Measurements from ENCODE around the gene BMP8A. TPM values are rescaled to one million over a fixed set of nuclear protein-coding genes. Genes with fewer than 3 reads are reported as not detected.

Gene BMP8A
- polyA plus RNA-seq, 1 donor from 2014 or later, result not detected

DNA sequence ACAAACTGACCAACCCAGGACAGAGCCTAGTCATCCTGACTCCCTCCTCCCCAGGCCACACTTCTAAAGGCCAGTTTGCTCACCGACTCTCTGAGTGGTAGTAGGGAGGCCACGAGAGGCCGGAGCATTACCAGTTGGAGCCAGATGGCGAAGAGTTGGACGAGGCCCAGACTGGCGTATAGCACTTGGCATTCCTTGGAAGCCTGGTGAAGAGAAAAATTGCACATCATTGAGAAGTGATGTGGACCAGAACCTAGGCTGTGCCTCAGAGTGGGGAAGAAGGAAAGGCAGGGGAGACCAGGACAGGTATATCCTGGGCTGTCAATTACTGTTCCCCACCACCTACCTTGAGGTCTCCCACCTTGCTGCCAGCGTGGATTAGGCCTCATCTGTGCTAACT lies 72.9 kb downstream of the BMP8A start:
- Histone ChIP-seq H4K20me1 (ENCODE audit: insufficient read depth) (no peaks in the 10 kb centered on the region), H3K4me2 (ENCODE audit: low read length) (no peak overlapping the region), H3K36me3 (ENCODE audit: insufficient read depth, low read length) (peaks cover 30% of the 10 kb centered on the region)

DNA sequence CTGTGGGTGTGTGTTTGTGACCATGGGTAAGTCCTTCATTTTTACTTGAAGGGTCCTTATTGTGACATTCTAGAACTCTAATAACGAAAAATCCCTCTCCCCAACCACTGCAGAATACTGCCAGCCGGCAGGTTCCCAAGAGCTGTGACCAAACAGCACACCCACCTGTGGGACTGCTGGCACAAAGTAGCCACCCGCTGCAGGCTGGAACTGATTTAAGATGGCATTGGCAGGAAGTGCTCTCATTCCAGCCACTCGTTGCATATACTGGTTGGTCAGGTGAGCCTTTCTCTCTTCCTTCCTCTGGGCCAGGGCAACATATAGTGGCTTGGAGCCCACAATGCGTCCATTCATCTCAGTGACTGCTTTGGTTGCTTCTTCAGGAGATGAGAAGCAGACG lies 73.5 kb downstream of the BMP8A start:
- TF ChIP-seq EZH2 (IDR thresholded peaks at IDR 0.05; ENCODE audit: borderline replicate concordance, insufficient read depth, low read length, poor library complexity, severe bottlenecking) (no peak), POLR2AphosphoS5 (IDR thresholded peaks at IDR 0.05) (no peak), MXI1 (conservative IDR thresholded peaks at IDR 0.05; ENCODE audit: poor library complexity, severe bottlenecking) (no peak), SMC3 (conservative IDR thresholded peaks at IDR 0.05; ENCODE audit: poor library complexity) (no peak), RAD21 (conservative IDR thresholded peaks at IDR 0.05) (no peak), TAF1 (IDR thresholded peaks at IDR 0.05; ENCODE audit: low read depth) (no peak), EP300 (conservative IDR thresholded peaks at IDR 0.05; ENCODE audit: poor library complexity, severe bottlenecking) (no peak)
- TF ChIP-seq, protein P1, sequence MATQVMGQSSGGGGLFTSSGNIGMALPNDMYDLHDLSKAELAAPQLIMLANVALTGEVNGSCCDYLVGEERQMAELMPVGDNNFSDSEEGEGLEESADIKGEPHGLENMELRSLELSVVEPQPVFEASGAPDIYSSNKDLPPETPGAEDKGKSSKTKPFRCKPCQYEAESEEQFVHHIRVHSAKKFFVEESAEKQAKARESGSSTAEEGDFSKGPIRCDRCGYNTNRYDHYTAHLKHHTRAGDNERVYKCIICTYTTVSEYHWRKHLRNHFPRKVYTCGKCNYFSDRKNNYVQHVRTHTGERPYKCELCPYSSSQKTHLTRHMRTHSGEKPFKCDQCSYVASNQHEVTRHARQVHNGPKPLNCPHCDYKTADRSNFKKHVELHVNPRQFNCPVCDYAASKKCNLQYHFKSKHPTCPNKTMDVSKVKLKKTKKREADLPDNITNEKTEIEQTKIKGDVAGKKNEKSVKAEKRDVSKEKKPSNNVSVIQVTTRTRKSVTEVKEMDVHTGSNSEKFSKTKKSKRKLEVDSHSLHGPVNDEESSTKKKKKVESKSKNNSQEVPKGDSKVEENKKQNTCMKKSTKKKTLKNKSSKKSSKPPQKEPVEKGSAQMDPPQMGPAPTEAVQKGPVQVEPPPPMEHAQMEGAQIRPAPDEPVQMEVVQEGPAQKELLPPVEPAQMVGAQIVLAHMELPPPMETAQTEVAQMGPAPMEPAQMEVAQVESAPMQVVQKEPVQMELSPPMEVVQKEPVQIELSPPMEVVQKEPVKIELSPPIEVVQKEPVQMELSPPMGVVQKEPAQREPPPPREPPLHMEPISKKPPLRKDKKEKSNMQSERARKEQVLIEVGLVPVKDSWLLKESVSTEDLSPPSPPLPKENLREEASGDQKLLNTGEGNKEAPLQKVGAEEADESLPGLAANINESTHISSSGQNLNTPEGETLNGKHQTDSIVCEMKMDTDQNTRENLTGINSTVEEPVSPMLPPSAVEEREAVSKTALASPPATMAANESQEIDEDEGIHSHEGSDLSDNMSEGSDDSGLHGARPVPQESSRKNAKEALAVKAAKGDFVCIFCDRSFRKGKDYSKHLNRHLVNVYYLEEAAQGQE (IDR thresholded peaks at IDR 0.05; ENCODE audit: borderline replicate concordance), result no peak
- TF ChIP-seq, protein P2, sequence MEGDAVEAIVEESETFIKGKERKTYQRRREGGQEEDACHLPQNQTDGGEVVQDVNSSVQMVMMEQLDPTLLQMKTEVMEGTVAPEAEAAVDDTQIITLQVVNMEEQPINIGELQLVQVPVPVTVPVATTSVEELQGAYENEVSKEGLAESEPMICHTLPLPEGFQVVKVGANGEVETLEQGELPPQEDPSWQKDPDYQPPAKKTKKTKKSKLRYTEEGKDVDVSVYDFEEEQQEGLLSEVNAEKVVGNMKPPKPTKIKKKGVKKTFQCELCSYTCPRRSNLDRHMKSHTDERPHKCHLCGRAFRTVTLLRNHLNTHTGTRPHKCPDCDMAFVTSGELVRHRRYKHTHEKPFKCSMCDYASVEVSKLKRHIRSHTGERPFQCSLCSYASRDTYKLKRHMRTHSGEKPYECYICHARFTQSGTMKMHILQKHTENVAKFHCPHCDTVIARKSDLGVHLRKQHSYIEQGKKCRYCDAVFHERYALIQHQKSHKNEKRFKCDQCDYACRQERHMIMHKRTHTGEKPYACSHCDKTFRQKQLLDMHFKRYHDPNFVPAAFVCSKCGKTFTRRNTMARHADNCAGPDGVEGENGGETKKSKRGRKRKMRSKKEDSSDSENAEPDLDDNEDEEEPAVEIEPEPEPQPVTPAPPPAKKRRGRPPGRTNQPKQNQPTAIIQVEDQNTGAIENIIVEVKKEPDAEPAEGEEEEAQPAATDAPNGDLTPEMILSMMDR (IDR thresholded peaks at IDR 0.05; ENCODE audit: poor library complexity, severe bottlenecking), result no peak
- Histone ChIP-seq H3K4me2 (ENCODE audit: low read length) (no peak overlapping the region), H3F3A (ENCODE audit: insufficient read depth, low read length, poor library complexity, severe bottlenecking) (no peaks in the 10 kb centered on the region), H3K36me3 (ENCODE audit: insufficient read depth, low read length) (peaks cover 33% of the 10 kb centered on the region), H3K27me3 (ENCODE audit: insufficient read depth, low read depth, low read length) (no peaks in the 10 kb centered on the region), H3K9ac (ENCODE audit: low read length) (no peak overlapping the region), H3K4me3 (ENCODE audit: low read length) (no peak overlapping the region), H3K79me2 (replicated peaks; ENCODE audit: insufficient read depth, low read length) (no peaks in the 10 kb centered on the region), H4K20me1 (ENCODE audit: insufficient read depth) (no peaks in the 10 kb centered on the region), H3K9me2 (ENCODE audit: insufficient read depth, low read length) (no peaks in the 10 kb centered on the region), H3K27ac (ENCODE audit: low read length) (no peak overlapping the region), H3K9me3 (ENCODE audit: low read length) (no peaks in the 10 kb centered on the region), H2AFZ (ENCODE audit: low read depth, low read length) (no peak overlapping the region)

More for the DNA sequence above, 72.9 kb downstream of the BMP8A start:
- H3K27ac ChIP-seq (ENCODE audit: low read length), result no peak overlapping the region
- no peaks in the 10 kb centered on the region for H3K27me3 ChIP-seq (ENCODE audit: insufficient read depth, low read depth, low read length)
- H3K9me2 ChIP-seq (ENCODE audit: insufficient read depth, low read length), result no peaks in the 10 kb centered on the region
- H3K4me3 ChIP-seq (ENCODE audit: low read length), result no peak overlapping the region
- H2AFZ ChIP-seq (ENCODE audit: low read depth, low read length), result no peak overlapping the region
- H3K79me2 ChIP-seq (replicated peaks; ENCODE audit: insufficient read depth, low read length), result no peaks in the 10 kb centered on the region
- no peak for TF ChIP-seq EZH2 (IDR thresholded peaks at IDR 0.05; ENCODE audit: borderline replicate concordance, insufficient read depth, low read length, poor library complexity, severe bottlenecking)
- H3K9me3 ChIP-seq (ENCODE audit: low read length), result no peaks in the 10 kb centered on the region
- H3K9ac ChIP-seq (ENCODE audit: low read length), result no peak overlapping the region
- no peaks in the 10 kb centered on the region for H3F3A ChIP-seq (ENCODE audit: insufficient read depth, low read length, poor library complexity, severe bottlenecking)

Data from neural cell (in vitro differentiated cells).